Activated CD4-positive, alpha-beta T cell treated with anti-CD3 and anti-CD28 coated beads, Interleukin-2, amount 10 ng/mL, durations not matched to agents 24 days and 14 days (primary cell): ENCODE results near the gene LRCH2. TPM values are rescaled to one million over a fixed set of nuclear protein-coding genes. Genes with fewer than 3 reads are reported as not detected.
"Not testable (repeated sequence)": the region's sequence is repeated elsewhere in the genome, so short reads cannot be mapped to it uniquely, and the experiment has no call there.

Experiments
- DNase-seq: peaks from one replicate; pipeline ENCODE4 v3.0.0; 2022
- H3K27ac Mint-ChIP-seq: one replicate; pipeline ENCODE4 v1.8.0; 2022; ENCODE audit warnings: mild to moderate bottlenecking, mixed read lengths
- H3K27me3 Mint-ChIP-seq: one replicate; pipeline ENCODE4 v1.8.0; 2022; ENCODE audit warnings: mixed read lengths
- H3K36me3 Mint-ChIP-seq: one replicate; pipeline ENCODE4 v1.8.0; 2022; ENCODE audit warnings: low read depth, mild to moderate bottlenecking, mixed read lengths
- H3K4me1 Mint-ChIP-seq: one replicate; pipeline ENCODE4 v1.8.0; 2021; ENCODE audit warnings: mixed read lengths
- H3K4me3 Mint-ChIP-seq: one replicate; pipeline ENCODE4 v1.8.0; 2022; ENCODE audit warnings: mild to moderate bottlenecking, moderate library complexity, mixed read lengths
- H3K9me3 Mint-ChIP-seq: one replicate; pipeline ENCODE4 v1.8.0; 2021; ENCODE audit warnings: mixed read lengths
- intact Hi-C: fragments of 100-400 bp; cut with micrococcal nuclease; formaldehyde crosslinking; loops from one replicate; pipeline ENCODE4 v1.15.1; 2023
- total RNA-seq: library from RNA; stranded (reverse); gene quantifications from 2 replicates; pipeline ENCODE4 v1.2.3, GENCODE V29; 2022

Gene LRCH2
- total RNA-seq, 1 donor from 2014 or later, result not detected

DNA sequence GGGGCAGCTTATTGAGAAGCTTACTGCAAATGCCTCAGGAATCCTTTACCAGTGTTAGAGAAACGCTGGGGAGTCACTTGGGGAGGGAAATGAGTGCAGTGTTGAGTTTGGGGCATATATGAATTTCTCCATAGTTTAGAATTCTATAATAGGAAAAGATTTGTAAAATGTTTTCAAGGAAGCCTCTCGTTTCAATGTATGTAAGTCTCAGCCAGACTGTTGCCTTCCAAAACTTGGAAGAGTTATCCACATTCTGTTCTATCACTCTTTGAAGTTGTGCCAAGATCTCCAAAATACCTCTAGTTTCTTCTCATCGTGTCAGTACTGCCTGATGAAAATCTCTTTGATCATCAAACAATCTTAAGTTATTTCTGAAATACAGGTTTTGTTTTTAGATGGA lies 565 bp upstream of the LRCH2 start:
- Mint-ChIP-seq H3K4me1 (no peaks in the 10 kb centered on the region), H3K36me3 (no peaks in the 10 kb centered on the region), H3K4me3 (no peak overlapping the region), H3K27ac (no peak overlapping the region), H3K9me3 (no peaks in the 10 kb centered on the region), H3K27me3 (peaks cover 24% of the 10 kb centered on the region)
- intact Hi-C loops, result no loop called here
- DNase-seq, result no peak

DNA sequence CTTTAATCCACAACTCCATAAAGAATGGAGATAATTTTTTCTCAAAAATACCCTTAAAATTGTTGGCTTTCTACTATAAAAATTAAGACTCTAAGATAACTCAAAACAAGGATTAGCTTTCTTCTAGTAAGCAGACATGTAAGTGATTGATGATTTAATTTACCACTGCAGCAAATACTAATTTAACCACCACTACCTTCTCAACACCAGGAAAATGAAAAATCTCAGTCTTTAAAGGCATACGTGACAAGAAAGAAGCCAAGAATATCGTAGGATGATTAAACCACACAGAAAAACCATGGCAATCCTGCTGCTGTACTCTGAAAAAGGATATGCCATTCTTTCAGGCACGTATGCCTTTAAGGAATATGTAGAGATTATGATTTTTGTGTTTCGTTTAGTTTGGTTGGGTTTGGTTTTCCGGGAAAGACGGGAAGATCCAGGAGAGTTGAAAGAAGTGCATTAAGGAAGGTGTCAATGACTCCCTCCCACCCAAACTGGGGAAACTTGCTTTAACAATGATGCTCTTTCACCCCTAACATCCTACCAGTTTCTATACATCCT lies 881 bp downstream of the LRCH2 start:
- Mint-ChIP-seq H3K27ac (no peak overlapping the region), H3K27me3 (peaks cover 24% of the 10 kb centered on the region), H3K4me3 (no peak overlapping the region), H3K36me3 (no peaks in the 10 kb centered on the region), H3K9me3 (no peaks in the 10 kb centered on the region), H3K4me1 (no peaks in the 10 kb centered on the region)
- no peak for DNase-seq
- intact Hi-C loops, result no loop called here

DNA sequence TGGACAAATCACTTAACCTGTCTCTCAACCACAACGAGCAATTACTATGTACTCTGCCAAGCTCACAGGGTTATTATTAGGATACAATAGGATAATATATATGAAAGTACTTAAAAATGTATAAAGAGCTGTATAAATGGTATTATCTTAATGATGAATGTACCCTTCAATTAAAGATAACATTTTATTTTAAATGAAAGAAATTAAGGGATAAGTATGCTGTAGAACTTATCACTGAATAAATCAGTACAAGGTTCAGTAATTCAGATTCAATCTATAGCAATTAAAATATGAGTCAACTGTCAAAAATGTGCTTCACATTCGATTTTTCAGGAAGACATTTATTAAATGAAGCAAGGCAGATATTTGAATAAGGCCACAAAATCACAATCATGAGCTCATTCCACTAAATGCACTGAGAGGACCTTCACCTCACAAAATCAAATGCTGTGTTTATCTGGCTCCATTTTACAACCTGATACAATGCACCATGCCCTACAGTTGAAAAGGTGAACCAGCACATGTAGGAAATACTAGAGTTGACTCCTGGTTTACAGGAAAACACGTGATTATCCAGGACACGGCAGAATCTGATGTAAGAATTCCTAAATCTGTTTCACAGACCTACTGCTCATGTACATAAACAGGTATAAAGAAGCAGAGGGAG lies 4.4 kb downstream of the LRCH2 start:
- H3K4me1 Mint-ChIP-seq, result no peaks in the 10 kb centered on the region
- no peaks in the 10 kb centered on the region for H3K36me3 Mint-ChIP-seq
- H3K4me3 Mint-ChIP-seq, result no peak overlapping the region
- DNase-seq, result no peak
- intact Hi-C loops, result no loop called here
- no peak overlapping the region for H3K27ac Mint-ChIP-seq
- H3K9me3 Mint-ChIP-seq, result no peaks in the 10 kb centered on the region
- peaks cover 16% of the 10 kb centered on the region for H3K27me3 Mint-ChIP-seq

DNA sequence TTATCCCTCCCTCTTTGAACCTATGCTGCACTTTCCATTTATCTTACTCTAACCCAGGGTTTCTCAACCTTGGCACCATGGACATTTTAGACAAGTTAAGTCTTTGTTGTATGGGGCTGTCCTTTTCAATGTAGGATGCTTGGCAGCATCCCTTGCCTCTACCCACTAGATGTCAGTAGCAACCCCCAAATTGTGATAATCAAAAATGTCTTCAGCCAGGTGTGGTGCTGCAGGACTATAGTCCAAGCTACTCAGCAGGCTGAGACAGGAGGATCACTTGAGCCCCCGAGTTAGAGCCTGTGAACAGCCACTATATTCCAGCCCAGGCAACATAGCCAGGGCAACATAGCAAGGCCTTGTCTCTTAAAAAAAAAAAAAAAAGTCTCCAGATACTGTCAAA lies 7.0 kb downstream of the LRCH2 start:
- DNase-seq, result no peak
- intact Hi-C loops, result no loop called here
- Mint-ChIP-seq H3K36me3 (no peaks in the 10 kb centered on the region), H3K4me3 (no peak overlapping the region), H3K9me3 (no peaks in the 10 kb centered on the region), H3K27ac (no peak overlapping the region), H3K4me1 (no peaks in the 10 kb centered on the region), H3K27me3 (peaks cover 3% of the 10 kb centered on the region)

DNA sequence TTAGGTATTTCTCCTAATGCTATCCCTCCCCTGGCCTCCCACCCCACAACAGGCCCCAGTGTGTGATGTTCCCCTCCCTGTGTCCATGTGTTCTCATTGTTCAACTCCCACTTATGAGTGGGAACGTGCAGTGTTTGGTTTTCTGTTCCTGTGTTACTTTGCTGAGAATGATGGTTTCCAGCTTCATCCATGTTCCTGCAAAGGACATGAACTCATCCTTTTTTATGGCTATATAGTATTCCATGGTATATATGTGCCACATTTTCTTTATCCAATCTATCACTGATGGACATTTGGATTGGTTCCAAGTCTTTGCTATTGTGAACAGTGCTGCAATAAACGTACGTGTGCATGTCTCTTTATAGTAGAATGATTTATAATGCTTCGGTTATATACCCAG lies 16.6 kb downstream of the LRCH2 start:
- H3K4me3 Mint-ChIP-seq, H3K9me3 Mint-ChIP-seq, H3K36me3 Mint-ChIP-seq, intact Hi-C loops, H3K27me3 Mint-ChIP-seq, H3K27ac Mint-ChIP-seq, H3K4me1 Mint-ChIP-seq, DNase-seq: not testable (repeated sequence)

DNA sequence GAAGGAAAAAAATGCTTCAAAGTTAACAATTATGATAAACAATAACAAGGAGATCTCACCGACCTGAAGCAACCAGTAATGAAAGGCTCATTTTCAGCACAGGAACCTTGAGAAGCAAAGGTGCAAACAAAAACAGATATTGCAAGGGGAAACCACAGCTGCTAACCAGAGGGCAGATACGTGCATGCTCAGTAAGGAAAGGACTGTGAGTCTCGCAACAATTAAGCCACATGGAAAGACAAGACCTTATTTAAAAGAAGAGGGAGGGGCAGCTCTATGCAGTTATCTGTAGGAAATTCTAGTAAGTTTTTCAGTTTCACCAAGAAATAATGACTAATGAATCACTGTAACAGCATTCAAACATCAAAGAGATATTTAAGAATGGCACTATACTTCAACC lies 19.3 kb downstream of the LRCH2 start:
- Mint-ChIP-seq H3K27ac (no peak overlapping the region), H3K36me3 (no peaks in the 10 kb centered on the region), H3K27me3 (no peaks in the 10 kb centered on the region), H3K9me3 (no peaks in the 10 kb centered on the region), H3K4me1 (no peaks in the 10 kb centered on the region), H3K4me3 (no peak overlapping the region)
- intact Hi-C loops, result no loop called here
- no peak for DNase-seq

DNA sequence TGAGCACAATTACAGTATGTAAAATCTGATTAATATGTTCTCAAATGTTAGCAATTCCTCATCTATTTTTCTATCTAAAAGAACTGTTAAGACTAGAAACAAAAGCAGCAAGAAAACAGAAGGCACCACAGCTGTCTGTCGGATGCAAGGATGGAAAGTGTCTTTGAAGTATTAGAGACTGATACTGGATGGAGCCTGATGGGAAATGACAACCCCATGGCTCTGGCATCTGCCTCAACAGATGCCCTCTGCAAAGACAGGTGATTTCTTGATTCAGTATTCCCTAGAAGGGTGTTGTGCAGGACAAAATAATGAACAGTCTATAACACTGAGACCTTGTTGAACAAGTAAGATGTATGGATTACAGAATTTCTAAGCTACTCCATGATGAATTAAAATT lies 19.7 kb downstream of the LRCH2 start:
- no peak for DNase-seq
- H3K4me1 Mint-ChIP-seq, result no peaks in the 10 kb centered on the region
- no peaks in the 10 kb centered on the region for H3K36me3 Mint-ChIP-seq
- no peaks in the 10 kb centered on the region for H3K9me3 Mint-ChIP-seq
- no peaks in the 10 kb centered on the region for H3K27me3 Mint-ChIP-seq
- H3K4me3 Mint-ChIP-seq, result no peak overlapping the region
- no peak overlapping the region for H3K27ac Mint-ChIP-seq
- intact Hi-C loops, result no loop called here

DNA sequence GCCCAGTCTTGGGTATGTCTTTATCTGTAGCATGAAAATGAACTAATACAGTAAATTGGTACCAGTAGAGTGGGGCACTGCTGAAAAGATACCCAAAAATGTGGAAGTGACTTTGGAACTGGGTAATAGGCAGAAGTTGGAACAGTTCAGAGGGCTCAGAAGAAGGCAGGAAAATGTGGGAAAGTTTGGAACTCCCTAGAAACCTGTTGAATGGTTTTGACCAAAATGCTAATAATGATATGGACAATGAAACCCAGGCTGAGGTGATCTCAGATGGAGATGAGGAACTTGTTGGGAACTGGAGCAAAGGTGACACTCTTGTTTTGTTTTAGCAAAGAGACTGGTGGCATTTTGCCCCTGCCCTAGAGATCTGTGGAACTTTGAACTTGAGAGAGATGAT lies 24.3 kb downstream of the LRCH2 start:
- H3K9me3 Mint-ChIP-seq, DNase-seq, H3K4me3 Mint-ChIP-seq, H3K4me1 Mint-ChIP-seq, H3K36me3 Mint-ChIP-seq, H3K27ac Mint-ChIP-seq, intact Hi-C loops, H3K27me3 Mint-ChIP-seq: not testable (repeated sequence)

DNA sequence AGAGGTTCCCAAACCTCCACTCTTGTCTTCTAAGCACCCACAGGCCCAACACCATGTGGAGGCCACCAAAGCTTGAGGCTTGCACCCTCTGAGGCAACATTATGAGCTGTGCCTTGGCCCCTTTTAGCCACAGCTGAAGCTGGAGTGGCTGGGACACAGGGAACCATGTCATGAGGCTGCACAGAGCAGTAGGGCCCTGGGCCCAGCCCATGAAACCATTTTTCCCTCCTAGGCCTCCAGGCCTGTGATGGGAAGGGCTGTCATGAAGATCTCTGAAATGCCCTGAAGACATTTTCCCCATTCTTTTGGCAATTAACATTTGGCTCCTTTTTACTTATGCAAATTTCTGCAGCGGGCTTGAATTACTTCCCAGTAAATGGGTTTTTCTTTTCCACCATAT lies 29.9 kb downstream of the LRCH2 start:
- Mint-ChIP-seq H3K4me1 (no peaks in the 10 kb centered on the region), H3K9me3 (no peaks in the 10 kb centered on the region), H3K36me3 (no peaks in the 10 kb centered on the region), H3K27ac (no peak overlapping the region), H3K4me3 (no peak overlapping the region), H3K27me3 (no peaks in the 10 kb centered on the region)
- DNase-seq, result no peak
- intact Hi-C loops, result no loop called here

DNA sequence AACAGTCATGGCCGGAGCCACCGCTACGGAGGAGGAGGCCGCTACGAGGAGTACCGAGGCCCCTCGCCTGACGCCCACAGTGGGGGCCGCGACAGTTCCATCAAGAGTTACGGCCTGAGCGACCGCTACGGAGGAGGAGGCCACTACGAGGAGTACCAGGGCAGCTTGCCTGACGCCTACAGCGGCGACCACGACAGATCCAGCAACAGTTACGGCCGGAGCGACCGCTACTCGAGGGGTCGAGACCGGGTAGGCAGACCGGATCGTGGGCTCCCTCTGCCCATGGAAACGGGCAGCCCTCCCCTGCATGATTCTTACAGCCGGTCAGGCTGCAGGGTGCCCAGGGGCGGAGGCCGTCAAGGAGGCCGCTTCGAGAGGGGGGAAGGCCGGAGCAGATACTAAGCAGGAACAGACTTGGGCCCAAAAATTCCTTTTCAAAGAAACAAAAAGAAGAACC lies 41.6 kb downstream of the LRCH2 start:
- Mint-ChIP-seq H3K9me3 (peaks cover 6% of the 10 kb centered on the region), H3K27ac (no peak overlapping the region), H3K27me3 (no peaks in the 10 kb centered on the region), H3K4me1 (no peaks in the 10 kb centered on the region), H3K36me3 (no peaks in the 10 kb centered on the region), H3K4me3 (no peak overlapping the region)
- no peak for DNase-seq
- intact Hi-C loops, result no loop called here

DNA sequence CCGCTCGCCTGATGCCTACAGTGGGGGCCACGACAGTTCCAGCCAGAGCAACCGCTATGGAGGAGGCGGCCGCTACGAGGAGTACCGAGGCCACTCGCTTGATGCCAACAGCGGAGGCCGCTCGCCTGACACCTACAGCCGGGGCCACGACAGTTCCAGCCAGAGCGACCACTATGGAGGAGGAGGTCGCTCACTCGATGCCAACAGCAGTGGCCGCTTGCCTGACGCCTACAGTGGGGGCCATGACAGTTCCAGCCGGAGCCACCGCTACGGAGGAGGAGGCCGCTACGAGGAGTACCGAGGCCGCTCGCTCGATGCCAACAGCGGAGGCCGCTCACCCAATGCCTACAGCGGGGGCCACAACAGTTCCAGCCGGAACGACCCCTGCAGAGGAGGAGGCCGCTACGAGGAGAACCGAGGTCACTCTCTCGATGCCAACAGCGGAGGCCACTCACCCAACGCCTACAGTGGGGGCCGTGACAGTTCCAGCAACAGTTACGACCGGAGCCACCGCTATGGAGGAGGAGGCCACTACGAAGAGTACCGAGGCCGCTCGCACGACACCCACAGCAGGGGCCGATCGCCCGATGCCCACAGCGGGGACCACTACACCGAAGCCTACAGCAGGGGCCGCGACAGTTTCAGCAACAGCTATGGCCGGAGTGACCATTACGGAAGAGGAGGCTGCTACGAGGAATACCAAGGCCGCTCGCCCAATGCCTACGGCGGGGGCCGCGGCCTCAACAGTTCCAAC lies 42.2 kb downstream of the LRCH2 start:
- H3K27me3 Mint-ChIP-seq, result no peaks in the 10 kb centered on the region
- H3K4me3 Mint-ChIP-seq, result no peak overlapping the region
- intact Hi-C loops, result no loop called here
- no peak for DNase-seq
- H3K36me3 Mint-ChIP-seq, result no peaks in the 10 kb centered on the region
- H3K4me1 Mint-ChIP-seq, result no peaks in the 10 kb centered on the region
- H3K9me3 Mint-ChIP-seq, result peaks cover 6% of the 10 kb centered on the region
- H3K27ac Mint-ChIP-seq, result no peak overlapping the region

DNA sequence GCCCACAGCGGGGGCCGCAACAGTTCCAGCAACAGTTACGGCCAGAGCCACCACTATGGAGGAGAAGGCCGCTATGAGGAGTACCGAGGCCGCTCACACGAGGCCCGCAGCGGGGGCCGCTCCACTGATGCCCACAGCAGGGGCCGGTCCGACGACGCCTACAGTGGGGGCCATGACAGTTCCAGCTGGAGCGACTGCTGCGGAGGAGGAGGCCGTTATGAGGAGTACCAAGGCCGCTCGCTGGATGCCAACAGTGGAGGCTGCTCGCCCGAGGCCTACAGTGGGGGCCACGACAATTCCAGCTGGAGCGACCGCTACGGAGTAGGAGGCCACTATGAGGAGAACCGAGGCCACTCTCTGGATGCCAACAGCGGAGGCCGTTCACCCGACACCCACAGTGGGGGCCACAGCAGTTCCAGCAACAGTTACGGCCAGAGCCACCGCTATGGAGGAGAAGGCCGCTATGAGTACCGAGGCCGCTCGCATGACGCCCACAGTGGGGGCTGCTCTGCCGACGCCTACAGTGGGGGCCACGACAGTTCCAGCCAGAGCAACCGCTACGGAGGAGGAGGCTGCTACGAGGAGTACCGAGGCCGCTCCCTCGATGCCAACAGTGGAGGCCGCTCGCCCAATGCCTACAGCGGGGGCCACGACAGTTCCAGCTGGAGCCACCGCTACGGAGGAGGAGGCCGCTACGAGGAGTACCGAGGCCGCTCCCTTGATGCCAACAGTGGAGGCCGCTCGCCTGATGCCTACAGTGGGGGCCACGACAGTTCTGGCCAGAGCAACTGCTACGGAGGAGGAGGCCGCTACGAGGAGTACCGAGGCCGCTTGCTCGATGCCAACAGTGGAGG lies 43.0 kb downstream of the LRCH2 start:
- no peak overlapping the region for H3K27ac Mint-ChIP-seq
- DNase-seq, result no peak
- intact Hi-C loops, result no loop called here
- peaks cover 6% of the 10 kb centered on the region for H3K9me3 Mint-ChIP-seq
- no peaks in the 10 kb centered on the region for H3K27me3 Mint-ChIP-seq
- no peaks in the 10 kb centered on the region for H3K4me1 Mint-ChIP-seq
- H3K36me3 Mint-ChIP-seq, result no peaks in the 10 kb centered on the region
- H3K4me3 Mint-ChIP-seq, result no peak overlapping the region

DNA sequence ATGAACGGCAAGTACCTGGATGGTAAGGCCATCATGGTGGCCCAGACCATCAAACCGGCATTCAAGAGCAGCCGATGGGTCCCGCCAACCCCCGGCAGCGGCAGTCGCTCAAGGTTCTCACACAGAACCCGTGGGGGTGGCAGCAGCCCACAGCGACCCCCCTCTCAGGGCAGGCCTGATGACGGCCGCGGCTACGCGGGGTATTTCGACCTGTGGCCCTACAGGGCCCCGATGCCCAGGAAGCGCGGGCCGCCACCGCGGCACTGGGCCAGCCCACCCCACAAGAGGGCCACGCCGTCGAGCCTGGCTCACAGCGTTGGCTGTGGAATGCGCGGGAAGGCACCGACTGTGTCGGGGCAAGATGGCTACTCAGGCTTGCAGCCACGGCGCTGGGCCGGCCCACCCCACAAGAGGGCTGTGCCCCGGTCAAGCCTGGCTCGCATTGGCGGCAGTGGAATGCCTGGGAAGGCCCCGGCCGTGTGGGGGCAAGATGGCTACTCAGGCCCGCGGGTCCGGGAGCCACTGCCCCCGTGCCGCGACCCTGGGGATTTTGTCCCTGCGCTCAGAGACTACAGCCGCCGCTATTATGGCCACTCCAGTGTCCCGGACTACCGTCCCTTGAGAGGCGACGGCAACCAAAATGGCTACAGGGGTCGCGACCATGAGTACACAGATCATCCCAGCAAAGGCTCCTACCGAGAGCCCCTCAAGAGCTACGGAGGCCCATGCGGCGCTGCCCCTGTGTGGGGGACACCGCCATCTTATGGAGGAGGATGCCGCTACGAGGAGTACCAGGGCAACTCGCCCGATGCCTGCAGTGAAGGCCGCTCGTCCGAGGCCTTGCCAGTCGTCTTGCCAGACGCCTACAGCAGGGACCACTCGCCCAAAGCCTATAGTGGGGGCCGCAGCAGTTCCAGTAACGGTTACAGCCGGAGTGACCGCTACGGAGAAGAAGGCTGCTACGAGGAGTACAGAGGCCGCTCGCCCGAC lies 44.0 kb downstream of the LRCH2 start:
- Mint-ChIP-seq H3K4me3 (no peak overlapping the region), H3K36me3 (no peaks in the 10 kb centered on the region), H3K9me3 (peaks cover 6% of the 10 kb centered on the region), H3K27me3 (no peaks in the 10 kb centered on the region), H3K27ac (no peak overlapping the region), H3K4me1 (no peaks in the 10 kb centered on the region)
- intact Hi-C loops, result no loop called here
- no peak for DNase-seq
